A549 treated with AZD9567 at 1 μM for 4 hours (cell line): Measurements from ENCODE around the gene SLC18A2. TPM values are rescaled to one million over a fixed set of nuclear protein-coding genes. Genes with fewer than 3 reads are reported as not detected.

Source experiments
- total RNA-seq: library from RNA; stranded (reverse); fragments of 200-300 nt; extraction: Qiagen RNA extraction; gene quantifications from 5 replicates; pipeline ENCODE4 v1.2.3, GENCODE V29; 2022; ENCODE audit not compliant: insufficient read depth

The SLC18A2 gene
- 0.02 to 0.08 TPM (median 0.02 TPM) in 3 of 5 replicates, not detected in the others for total RNA-seq

GRCh38 chr10:117240621-117241529 lies at the start of gene SLC18A2:
Gene SLC18A2 (plus strand): TSS chr10:117241114. CDS start chr10:117241694, 580 bp downstream.

GRCh38 chr10:117197189-117197588 lies 43.7 kb upstream of the SLC18A2 start, which contains the start of gene KCNK18:
Gene KCNK18 (plus strand): TSS chr10:117197489. CDS start chr10:117197489, 0 bp downstream.

Other genes starting within 250 kb of the SLC18A2 start
- 20.1 to 35.3 TPM (median 25.9 TPM) in 5 replicates for gene SHTN1, start 235.9 kb upstream of the SLC18A2 start, total RNA-seq
- 0.99 to 1.3 TPM (median 1.1 TPM) in 4 of 5 replicates, not detected in the other for gene VAX1, start 102.8 kb upstream of the SLC18A2 start, total RNA-seq
- gene KCNK18, start 43.6 kb upstream of the SLC18A2 start, total RNA-seq = not detected in 5 replicates
- 18.7 to 41.6 TPM (median 22.8 TPM) in 5 replicates for gene PDZD8, start 134.3 kb downstream of the SLC18A2 start, total RNA-seq